ENCODE results near the gene PSMB3. TPM values are rescaled to one million over a fixed set of nuclear protein-coding genes. Genes with fewer than 3 reads are reported as not detected.

PSMB3 gene
- total RNA-seq, 1 experiment from 2014 or later = 346 TPM

DNA sequence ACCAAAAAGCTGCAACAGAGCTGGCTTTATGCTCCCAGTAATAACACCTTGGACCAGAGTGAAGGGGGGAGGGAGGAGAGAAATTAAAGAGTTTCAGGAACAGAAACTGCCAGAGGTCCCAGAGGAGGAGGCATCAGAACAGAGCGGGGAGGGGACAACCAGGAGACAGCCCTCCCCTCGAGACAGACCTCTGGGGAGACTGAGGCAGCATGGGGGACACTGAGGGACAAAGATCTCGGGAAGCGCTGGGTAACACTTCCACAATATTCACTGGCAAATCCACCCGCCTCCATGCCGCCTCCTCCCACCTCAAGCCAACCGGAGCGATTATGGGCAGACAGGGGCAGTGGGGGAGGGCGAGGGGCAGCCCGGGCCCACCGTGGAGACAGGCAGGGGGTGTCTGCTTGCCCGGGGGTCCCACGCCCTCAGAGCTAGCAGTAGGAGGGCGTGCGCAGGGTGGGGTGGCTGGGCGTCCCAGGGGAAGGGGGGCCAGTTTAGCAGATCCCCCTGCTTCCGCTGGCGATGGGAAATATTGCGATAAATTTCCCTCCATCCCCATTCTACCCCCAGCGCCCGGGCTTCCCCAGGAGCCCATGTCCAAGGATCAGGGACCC lies 5.6 kb upstream of the PSMB3 start:
- Histone ChIP-seq H3K4me1 (ENCODE audit: control insufficient read depth in 1 of 2, insufficient read depth in 2 of 2, low read length in 2 of 2) (peaks cover 34 to 69% of the 10 kb centered on the region in 2 experiments), H4K20me1 (ENCODE audit: insufficient read depth) (no peaks in the 10 kb centered on the region), H3K4me2 (ENCODE audit: low read length) (peak overlapping the region; percentile 90), H3K27ac (ENCODE audit: low read depth, low read length) (peak overlapping the region; percentile 95), H3K9ac (ENCODE audit: low read length) (peak overlapping the region; percentile 95), H2AFZ (ENCODE audit: low read depth, low read length, poor library complexity, severe bottlenecking) (no peak overlapping the region), H3K36me3 (ENCODE audit: control insufficient read depth in 1 of 2, insufficient read depth in 2 of 2, low read length in 2 of 2) (0 out of 4 replicates have a peak, but pooled peaks cover 0 to 3% of the 10 kb centered on the region in 2 experiments), H3K9me2 (ENCODE audit: insufficient read depth) (no peaks in the 10 kb centered on the region), H3K27me3 (ENCODE audit: insufficient read depth, low read length) (no peaks in the 10 kb centered on the region), H3K9me3 (ENCODE audit: control insufficient read depth in 1 of 2, insufficient read depth in 1 of 2, low read depth in 1 of 2, low read length in 2 of 2) (no peaks in the 10 kb centered on the region), H3K79me2 (ENCODE audit: insufficient read depth, low read length) (peaks cover 75% of the 10 kb centered on the region), H3K4me3 (replicated peaks in 1 of 2; ENCODE audit: low read depth in 1 of 2, low read length in 2 of 2) (peak overlapping the region; percentile 99 to 100)
- DNase-seq (ENCODE audit: low read depth, low spot score) (no peak), ATAC-seq (no peak)
- intact Hi-C loops (cut with micrococcal nuclease) = no loop called here
- ChIA-PET RAD21 (ENCODE audit: low non-redundant PET in 1 of 2, low total read pairs in 2 of 2, uncharacterized antibody in 2 of 2, unreplicated experiment in 2 of 2) (interaction anchor here in 1 of 2 experiments (0.7 kb wide), 1 partner anchor 69 kb away, joined by 5 read pairs; no protein-coding TSS in a partner anchor), CTCF (interaction anchor here (2.1 kb wide), 1 partner anchor 12 kb away, joined by 10 read pairs; no protein-coding TSS in a partner anchor), POLR2A (no interaction called here)
- TF ChIP-seq EZH2phosphoT487 (IDR thresholded peaks at IDR 0.05; ENCODE audit: borderline replicate concordance) = no peak
- no peak for TF ChIP-seq SP1 (IDR thresholded peaks at IDR 0.05; ENCODE audit: low read depth)
- no peak for TF ChIP-seq ZFX (IDR thresholded peaks at IDR 0.05)
- TF ChIP-seq EGR1 (IDR thresholded peaks at IDR 0.05; ENCODE audit: low read depth) = no peak
- TF ChIP-seq, protein P1, sequence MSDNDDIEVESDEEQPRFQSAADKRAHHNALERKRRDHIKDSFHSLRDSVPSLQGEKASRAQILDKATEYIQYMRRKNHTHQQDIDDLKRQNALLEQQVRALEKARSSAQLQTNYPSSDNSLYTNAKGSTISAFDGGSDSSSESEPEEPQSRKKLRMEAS (IDR thresholded peaks at IDR 0.05) = no peak
- TF ChIP-seq POLR2A (IDR thresholded peaks at IDR 0.05; ENCODE audit: borderline replicate concordance, extremely low read depth, insufficient read depth, insufficient read length) = no peak
- TF ChIP-seq CEBPB (IDR thresholded peaks at IDR 0.05; ENCODE audit: low read depth) = no peak
- no peak for TF ChIP-seq YY1 (IDR thresholded peaks at IDR 0.05; ENCODE audit: extremely low read depth, insufficient replicate concordance, low read depth, low read length)
- TF ChIP-seq SIN3A (IDR thresholded peaks at IDR 0.05; ENCODE audit: low read depth) = no peak
- no peak for TF ChIP-seq ELF1 (IDR thresholded peaks at IDR 0.05; ENCODE audit: borderline replicate concordance, low read depth)
- TF ChIP-seq EZH2 (IDR thresholded peaks at IDR 0.05) = no peak
- TF ChIP-seq ZNF274 (IDR thresholded peaks at IDR 0.05; ENCODE audit: low read depth, low read length) = no peak
- TF ChIP-seq REST (IDR thresholded peaks at IDR 0.05; ENCODE audit: low read depth) = no peak
- TF ChIP-seq, protein P2, sequence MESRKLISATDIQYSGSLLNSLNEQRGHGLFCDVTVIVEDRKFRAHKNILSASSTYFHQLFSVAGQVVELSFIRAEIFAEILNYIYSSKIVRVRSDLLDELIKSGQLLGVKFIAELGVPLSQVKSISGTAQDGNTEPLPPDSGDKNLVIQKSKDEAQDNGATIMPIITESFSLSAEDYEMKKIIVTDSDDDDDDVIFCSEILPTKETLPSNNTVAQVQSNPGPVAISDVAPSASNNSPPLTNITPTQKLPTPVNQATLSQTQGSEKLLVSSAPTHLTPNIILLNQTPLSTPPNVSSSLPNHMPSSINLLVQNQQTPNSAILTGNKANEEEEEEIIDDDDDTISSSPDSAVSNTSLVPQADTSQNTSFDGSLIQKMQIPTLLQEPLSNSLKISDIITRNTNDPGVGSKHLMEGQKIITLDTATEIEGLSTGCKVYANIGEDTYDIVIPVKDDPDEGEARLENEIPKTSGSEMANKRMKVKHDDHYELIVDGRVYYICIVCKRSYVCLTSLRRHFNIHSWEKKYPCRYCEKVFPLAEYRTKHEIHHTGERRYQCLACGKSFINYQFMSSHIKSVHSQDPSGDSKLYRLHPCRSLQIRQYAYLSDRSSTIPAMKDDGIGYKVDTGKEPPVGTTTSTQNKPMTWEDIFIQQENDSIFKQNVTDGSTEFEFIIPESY (IDR thresholded peaks at IDR 0.05; ENCODE audit: extremely low read depth, insufficient replicate concordance, low read length) = no peak
- no peak for TF ChIP-seq POLR2AphosphoS5 (IDR thresholded peaks at IDR 0.05; ENCODE audit: low read depth, low read length)
- no peak for TF ChIP-seq CBX3 (IDR thresholded peaks at IDR 0.05; ENCODE audit: low read depth)
- no peak for TF ChIP-seq RAD21 (IDR thresholded peaks at IDR 0.05; ENCODE audit: low read depth)
- TF ChIP-seq, protein P3, sequence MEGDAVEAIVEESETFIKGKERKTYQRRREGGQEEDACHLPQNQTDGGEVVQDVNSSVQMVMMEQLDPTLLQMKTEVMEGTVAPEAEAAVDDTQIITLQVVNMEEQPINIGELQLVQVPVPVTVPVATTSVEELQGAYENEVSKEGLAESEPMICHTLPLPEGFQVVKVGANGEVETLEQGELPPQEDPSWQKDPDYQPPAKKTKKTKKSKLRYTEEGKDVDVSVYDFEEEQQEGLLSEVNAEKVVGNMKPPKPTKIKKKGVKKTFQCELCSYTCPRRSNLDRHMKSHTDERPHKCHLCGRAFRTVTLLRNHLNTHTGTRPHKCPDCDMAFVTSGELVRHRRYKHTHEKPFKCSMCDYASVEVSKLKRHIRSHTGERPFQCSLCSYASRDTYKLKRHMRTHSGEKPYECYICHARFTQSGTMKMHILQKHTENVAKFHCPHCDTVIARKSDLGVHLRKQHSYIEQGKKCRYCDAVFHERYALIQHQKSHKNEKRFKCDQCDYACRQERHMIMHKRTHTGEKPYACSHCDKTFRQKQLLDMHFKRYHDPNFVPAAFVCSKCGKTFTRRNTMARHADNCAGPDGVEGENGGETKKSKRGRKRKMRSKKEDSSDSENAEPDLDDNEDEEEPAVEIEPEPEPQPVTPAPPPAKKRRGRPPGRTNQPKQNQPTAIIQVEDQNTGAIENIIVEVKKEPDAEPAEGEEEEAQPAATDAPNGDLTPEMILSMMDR (IDR thresholded peaks at IDR 0.05 in 2 of 3, conservative IDR thresholded peaks at IDR 0.05 in 1 of 3; ENCODE audit: borderline replicate concordance in 1 of 3, insufficient read depth in 1 of 3, low read depth in 2 of 3, low read length in 2 of 3) = no peak
- no peak for TF ChIP-seq JUND (IDR thresholded peaks at IDR 0.05)
- no peak for TF ChIP-seq SRF (IDR thresholded peaks at IDR 0.05; ENCODE audit: low read depth)
- BruUV-seq (replicated peaks) = no TSS peak

Measured in HCT116 (cell line).